HCT116 (cell line): ENCODE data around the gene CCSER1. TPM values are rescaled to one million over a fixed set of nuclear protein-coding genes. Genes with fewer than 3 reads are reported as not detected.

ENCODE experiments used
- ATAC-seq: fragments of 200-7000 bp; cut with Tn5 transposase; 2 replicates; pipeline ENCODE4 v1.9.1; 2020; ENCODE audit warnings: mild to moderate bottlenecking, moderate library complexity
- BruUV-seq: library from RNA; stranded (reverse); fragments of 400-500 nt; replicated peaks from 2 replicates; lab custom pipeline; 2021; lab: Mats Ljungman, UMichigan
- CTCF ChIA-PET: fragments of 300-600 bp; sonication (Branson Sonifier 250); formaldehyde crosslinking; loops from one replicate; lab custom pipeline; 2021; ENCODE audit warnings: antibody characterized with exemption; lab: Charles Lee
- POLR2A ChIA-PET: fragments of 300-600, 350-600 bp; sonication (Branson Sonifier 250); formaldehyde crosslinking; loops from one replicate; lab custom pipeline; 2021; ENCODE audit warnings: antibody characterized with exemption; lab: Charles Lee
- RAD21 ChIA-PET, 2 experiments: fragments of 300-600 bp; sonication (Branson Sonifier 250); formaldehyde crosslinking; loops; one replicate each; lab custom pipeline; 2023; ENCODE audit warnings: low total read pairs in 2 of 2; ENCODE audit not compliant: uncharacterized antibody in 2 of 2, unreplicated experiment in 2 of 2, low non-redundant PET in 1 of 2; lab: Charles Lee
- DNase-seq: peaks from one replicate; pipeline ENCODE4 v3.0.0-alpha.2; 2010; ENCODE audit warnings: low read depth, low spot score
- H2AFZ ChIP-seq: fragments of 200-600 bp; shearing (Covaris generic), sonication (generic); 2 replicates; pipeline ENCODE4 v1.6.1; 2017; ENCODE audit warnings: low read depth, mixed run types, mixed read lengths, antibody characterized with exemption, low read length; ENCODE audit not compliant: poor library complexity, severe bottlenecking
- H3K27ac ChIP-seq: 2 replicates; pipeline ENCODE4 v1.5.1; 2012; ENCODE audit warnings: low read depth, low read length
- H3K27me3 ChIP-seq: fragments of 200-600 bp; sonication (generic); 2 replicates; pipeline ENCODE4 v1.6.1; 2016; ENCODE audit warnings: mixed run types, low read length, mixed read lengths; ENCODE audit not compliant: insufficient read depth
- H3K36me3 ChIP-seq, 2 experiments: fragments of 200-500 bp in 1 of 2; fragments of 200-600 bp in 1 of 2; sonication (Bioruptor generic) in 1 of 2; sonication (generic) in 1 of 2; 2 replicates each; pipeline versions ENCODE4 v1.5.1 to v1.6.1; 2014 to 2016; ENCODE audit warnings: low read length in 2 of 2, inconsistent platforms in 1 of 2, mixed read lengths in 1 of 2, mixed run types in 1 of 2; ENCODE audit not compliant: insufficient read depth in 2 of 2, control insufficient read depth in 1 of 2
- H3K4me1 ChIP-seq, 2 experiments: fragments of 200-600 bp in 1 of 2; sonication (generic) in 1 of 2; 2 replicates each; pipeline versions ENCODE4 v1.5.1 to v1.6.1; 2012 to 2017; ENCODE audit warnings: low read length in 2 of 2, inconsistent platforms in 1 of 2, mild to moderate bottlenecking in 1 of 2, mixed read lengths in 1 of 2, mixed run types in 1 of 2, moderate library complexity in 1 of 2; ENCODE audit not compliant: insufficient read depth in 2 of 2, control insufficient read depth in 1 of 2
- H3K4me2 ChIP-seq: fragments of 200-600 bp; sonication (generic); 2 replicates; pipeline ENCODE4 v1.6.1; 2017; ENCODE audit warnings: mixed run types, low read length, mixed read lengths
- H3K4me3 ChIP-seq, 2 experiments: fragments of 200-600 bp in 1 of 2; sonication (generic) in 1 of 2; replicated peaks in 1 of 2; 2 replicates each; pipeline ENCODE4 v1.5.1; 2011 to 2016; ENCODE audit warnings: low read length in 2 of 2, control low read depth in 1 of 2, low read depth in 1 of 2, mild to moderate bottlenecking in 1 of 2, mixed read lengths in 1 of 2, mixed run types in 1 of 2
- H3K79me2 ChIP-seq: fragments of 200-600 bp; sonication (generic); 2 replicates; pipeline ENCODE4 v1.6.1; 2017; ENCODE audit warnings: mild to moderate bottlenecking, mixed run types, low read length, moderate library complexity, mixed read lengths; ENCODE audit not compliant: insufficient read depth
- H3K9ac ChIP-seq: fragments of 200-600 bp; sonication (generic); 2 replicates; pipeline ENCODE4 v1.6.1; 2016; ENCODE audit warnings: low read length, mixed read lengths
- H3K9me2 ChIP-seq: fragments of 200-600 bp; sonication (generic), shearing (Covaris generic); 2 replicates; pipeline ENCODE4 v1.6.1; 2017; ENCODE audit warnings: mixed run types, mild to moderate bottlenecking, moderate library complexity; ENCODE audit not compliant: insufficient read depth
- H3K9me3 ChIP-seq, 2 experiments: fragments of 200-500 bp in 1 of 2; fragments of 200-600 bp in 1 of 2; sonication (Bioruptor generic) in 1 of 2; sonication (generic) in 1 of 2; 2 replicates each; pipeline ENCODE4 v1.6.1; 2014 to 2017; ENCODE audit warnings: low read length in 2 of 2, mixed read lengths in 2 of 2, inconsistent platforms in 1 of 2, low read depth in 1 of 2, mild to moderate bottlenecking in 1 of 2, mixed run types in 1 of 2, moderate library complexity in 1 of 2; ENCODE audit not compliant: control insufficient read depth in 1 of 2, insufficient read depth in 1 of 2
- H4K20me1 ChIP-seq: fragments of 200-600 bp; sonication (generic), shearing (Covaris generic); 2 replicates; pipeline ENCODE4 v1.6.1; 2017; ENCODE audit warnings: mixed run types, mild to moderate bottlenecking, moderate library complexity; ENCODE audit not compliant: insufficient read depth
- CEBPB ChIP-seq: IDR thresholded peaks from 2 replicates; pipeline ENCODE4 v1.6.1; 2012; ENCODE audit warnings: low read depth
- CTCF ChIP-seq, 3 experiments: fragments of 200-600 bp in 1 of 3; sonication (generic) in 1 of 3; IDR thresholded peaks in 2 of 3; conservative IDR thresholded peaks in 1 of 3; 2 replicates each; pipeline ENCODE4 v1.5.1; 2012 to 2017; ENCODE audit warnings: low read depth in 2 of 3, low read length in 2 of 3, antibody characterized with exemption in 1 of 3, borderline replicate concordance in 1 of 3, control low read depth in 1 of 3, mild to moderate bottlenecking in 1 of 3, mixed read lengths in 1 of 3, mixed run types in 1 of 3, moderate library complexity in 1 of 3; ENCODE audit not compliant: insufficient read depth in 1 of 3
- EGR1 ChIP-seq: IDR thresholded peaks from 2 replicates; pipeline ENCODE4 v1.6.1; 2012; ENCODE audit warnings: low read depth
- EZH2 ChIP-seq: fragments of 200-600 bp; sonication (generic); IDR thresholded peaks from 2 replicates; pipeline ENCODE4 v1.6.1; 2017; ENCODE audit warnings: antibody characterized with exemption, mixed run types
- FOSL1 ChIP-seq: IDR thresholded peaks from 2 replicates; pipeline ENCODE4 v1.6.1; 2012; ENCODE audit warnings: low read depth
- POLR2AphosphoS5 ChIP-seq: IDR thresholded peaks from 2 replicates; pipeline ENCODE4 v1.6.1; 2011; ENCODE audit warnings: mild to moderate bottlenecking, low read depth, low read length, moderate library complexity
- RAD21 ChIP-seq: IDR thresholded peaks from 2 replicates; pipeline ENCODE4 v1.6.1; 2012; ENCODE audit warnings: low read depth, mild to moderate bottlenecking
- SIN3A ChIP-seq: IDR thresholded peaks from 2 replicates; pipeline ENCODE4 v1.6.1; 2012; ENCODE audit warnings: low read depth
- SP1 ChIP-seq: IDR thresholded peaks from 2 replicates; pipeline ENCODE4 v1.6.1; 2012; ENCODE audit warnings: low read depth
- SRF ChIP-seq: IDR thresholded peaks from 2 replicates; pipeline ENCODE4 v1.6.1; 2012; ENCODE audit warnings: low read depth
- TCF7L2 ChIP-seq: IDR thresholded peaks from 2 replicates; pipeline ENCODE4 v1.7.0; 2011; ENCODE audit warnings: borderline replicate concordance, inconsistent platforms; ENCODE audit not compliant: insufficient read depth, insufficient read length; ENCODE audit errors: extremely low read depth
- ZFX ChIP-seq: fragments of 450-650 bp; IDR thresholded peaks from 2 replicates; pipeline ENCODE4 v1.6.1; 2017
- intact Hi-C: fragments of 100-400 bp; cut with micrococcal nuclease; formaldehyde crosslinking; loops from 2 replicates; pipeline ENCODE4 v1.10.0; 2022
- total RNA-seq: library from RNA; stranded (reverse); gene quantifications from one replicate; pipeline ENCODE4 v1.2.1, GENCODE V29; 2021; ENCODE audit not compliant: unreplicated experiment
- TF ChIP-seq, protein P1 (sequence below): IDR thresholded peaks from 2 replicates; pipeline ENCODE4 v1.6.1; 2012
- TF ChIP-seq, protein P2 (sequence below): IDR thresholded peaks from 2 replicates; pipeline ENCODE4 v1.6.1; 2012; ENCODE audit warnings: low read depth

CCSER1 gene
- total RNA-seq, 1 experiment from 2014 or later: 6.7 TPM

DNA sequence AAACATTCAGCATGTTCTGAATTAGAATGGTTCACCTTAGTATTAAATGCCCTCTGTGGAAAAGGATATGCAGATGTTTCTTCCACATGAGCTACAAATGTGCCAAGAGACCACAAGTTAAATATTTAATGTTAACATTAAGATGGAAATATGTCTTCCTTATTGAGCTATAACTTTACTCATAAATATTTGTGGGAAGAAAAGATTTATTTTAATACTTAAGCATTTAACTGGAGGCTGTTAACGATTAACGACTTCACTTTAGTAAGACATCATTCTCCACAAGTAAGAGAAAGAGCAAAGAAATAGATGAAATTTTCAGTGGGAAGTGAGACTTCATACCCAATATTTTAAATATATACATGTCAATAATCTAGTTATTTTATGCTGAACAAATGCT lies 1130.5 kb downstream of the CCSER1 start (continued):
- TF ChIP-seq SIN3A: no peak
- no peak for TF ChIP-seq EZH2
- TF ChIP-seq EGR1: no peak
- TF ChIP-seq ZFX: no peak
- TF ChIP-seq POLR2AphosphoS5: no peak
- no peak for TF ChIP-seq RAD21
- TF ChIP-seq, protein P1, sequence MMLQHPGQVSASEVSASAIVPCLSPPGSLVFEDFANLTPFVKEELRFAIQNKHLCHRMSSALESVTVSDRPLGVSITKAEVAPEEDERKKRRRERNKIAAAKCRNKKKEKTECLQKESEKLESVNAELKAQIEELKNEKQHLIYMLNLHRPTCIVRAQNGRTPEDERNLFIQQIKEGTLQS: no peak
- no peak for TF ChIP-seq SP1
- no peak for TF ChIP-seq SRF

- no peaks in the 10 kb centered on the region for H3K9me2 ChIP-seq
- intact Hi-C loops: no loop called here
- H3K4me2 ChIP-seq: no peak overlapping the region
- RAD21 ChIA-PET: no interaction called here
- no peaks in the 10 kb centered on the region for H3K4me1 ChIP-seq
- no peaks in the 10 kb centered on the region for H3K36me3 ChIP-seq
- BruUV-seq: no TSS peak
- no peak overlapping the region for H3K4me3 ChIP-seq
- no peaks in the 10 kb centered on the region for H3K79me2 ChIP-seq
- POLR2A ChIA-PET: no interaction called here
- CTCF ChIA-PET: no interaction called here
- no peak overlapping the region for H3K27ac ChIP-seq
- no peaks in the 10 kb centered on the region for H3K27me3 ChIP-seq
- no peak overlapping the region for H3K9ac ChIP-seq
- no peaks in the 10 kb centered on the region for H3K9me3 ChIP-seq
- H4K20me1 ChIP-seq: no peaks in the 10 kb centered on the region
- no peak for ATAC-seq
- TF ChIP-seq FOSL1 (no peak), CEBPB (no peak), EZH2 (no peak), POLR2AphosphoS5 (no peak), SIN3A (no peak), CTCF (IDR thresholded peaks at IDR 0.05 in 2 of 3, conservative IDR thresholded peaks at IDR 0.05 in 1 of 3; ENCODE audit: borderline replicate concordance in 1 of 3, insufficient read depth in 1 of 3, low read depth in 2 of 3, low read length in 2 of 3) (no peak), SP1 (no peak), TCF7L2 (no peak)
- TF ChIP-seq, protein P1: no peak
- TF ChIP-seq, protein P2, sequence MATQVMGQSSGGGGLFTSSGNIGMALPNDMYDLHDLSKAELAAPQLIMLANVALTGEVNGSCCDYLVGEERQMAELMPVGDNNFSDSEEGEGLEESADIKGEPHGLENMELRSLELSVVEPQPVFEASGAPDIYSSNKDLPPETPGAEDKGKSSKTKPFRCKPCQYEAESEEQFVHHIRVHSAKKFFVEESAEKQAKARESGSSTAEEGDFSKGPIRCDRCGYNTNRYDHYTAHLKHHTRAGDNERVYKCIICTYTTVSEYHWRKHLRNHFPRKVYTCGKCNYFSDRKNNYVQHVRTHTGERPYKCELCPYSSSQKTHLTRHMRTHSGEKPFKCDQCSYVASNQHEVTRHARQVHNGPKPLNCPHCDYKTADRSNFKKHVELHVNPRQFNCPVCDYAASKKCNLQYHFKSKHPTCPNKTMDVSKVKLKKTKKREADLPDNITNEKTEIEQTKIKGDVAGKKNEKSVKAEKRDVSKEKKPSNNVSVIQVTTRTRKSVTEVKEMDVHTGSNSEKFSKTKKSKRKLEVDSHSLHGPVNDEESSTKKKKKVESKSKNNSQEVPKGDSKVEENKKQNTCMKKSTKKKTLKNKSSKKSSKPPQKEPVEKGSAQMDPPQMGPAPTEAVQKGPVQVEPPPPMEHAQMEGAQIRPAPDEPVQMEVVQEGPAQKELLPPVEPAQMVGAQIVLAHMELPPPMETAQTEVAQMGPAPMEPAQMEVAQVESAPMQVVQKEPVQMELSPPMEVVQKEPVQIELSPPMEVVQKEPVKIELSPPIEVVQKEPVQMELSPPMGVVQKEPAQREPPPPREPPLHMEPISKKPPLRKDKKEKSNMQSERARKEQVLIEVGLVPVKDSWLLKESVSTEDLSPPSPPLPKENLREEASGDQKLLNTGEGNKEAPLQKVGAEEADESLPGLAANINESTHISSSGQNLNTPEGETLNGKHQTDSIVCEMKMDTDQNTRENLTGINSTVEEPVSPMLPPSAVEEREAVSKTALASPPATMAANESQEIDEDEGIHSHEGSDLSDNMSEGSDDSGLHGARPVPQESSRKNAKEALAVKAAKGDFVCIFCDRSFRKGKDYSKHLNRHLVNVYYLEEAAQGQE: no peak
- H2AFZ ChIP-seq: no peak overlapping the region
- DNase-seq: no peak
Measured at GRCh38 chr4:91258326-91258725, 1131.1 kb downstream of the CCSER1 start.
